HuH-7 (cell line): Measurements from ENCODE around the gene TMEM60.
"Not testable (repeated sequence)": the region's sequence is repeated elsewhere in the genome, so short reads cannot be mapped to it uniquely, and the experiment has no call there.

Experiments
- DNase-seq: peaks from one replicate; pipeline ENCODE4 v3.0.0; 2011; ENCODE audit warnings: low spot score

Gene TMEM60, protein sequence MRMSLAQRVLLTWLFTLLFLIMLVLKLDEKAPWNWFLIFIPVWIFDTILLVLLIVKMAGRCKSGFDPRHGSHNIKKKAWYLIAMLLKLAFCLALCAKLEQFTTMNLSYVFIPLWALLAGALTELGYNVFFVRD

DNA sequence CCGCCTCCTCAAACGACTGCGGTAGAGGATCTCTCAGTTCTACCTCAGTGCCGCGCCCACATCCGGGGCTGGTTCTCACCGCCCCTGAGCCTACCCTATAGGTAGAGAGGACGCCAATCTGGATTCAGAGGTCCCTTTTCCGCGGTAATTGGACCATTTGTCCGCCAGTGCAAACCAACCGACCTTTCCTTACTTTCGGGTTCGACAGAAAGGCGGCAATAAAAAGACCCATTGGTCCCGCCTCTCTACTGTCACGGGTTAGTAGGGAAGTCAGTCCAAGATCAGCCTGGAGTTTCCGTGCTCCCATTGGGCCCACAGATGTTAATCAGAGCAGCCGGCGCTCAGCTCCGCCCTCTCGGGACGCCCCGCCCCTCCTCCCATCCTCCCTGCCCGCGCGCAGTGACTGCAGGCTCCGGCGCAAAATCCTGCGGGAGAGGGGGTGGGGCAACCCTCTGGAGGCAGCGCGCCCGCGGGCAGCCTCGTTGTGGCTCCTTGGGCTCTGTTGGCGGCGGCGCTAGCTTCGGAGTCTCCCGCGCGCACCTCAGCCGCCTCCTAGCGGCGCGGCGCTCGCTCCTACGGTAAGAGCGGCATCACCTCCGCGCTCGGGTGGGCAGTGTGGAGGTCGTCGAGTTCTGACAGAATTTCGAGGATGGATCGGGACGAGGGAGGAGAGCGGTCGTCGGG lies at the start of gene TMEM60, which contains the start of gene PHTF2:
TMEM60 (minus strand) TSS at position 41 of the 684 bp plus-strand sequence. CDS start 4,061 bp downstream, outside the sequence.
PHTF2 (plus strand) TSS at position 380 of the 684 bp plus-strand sequence.
- DNase-seq: peak; percentile 71

DNA sequence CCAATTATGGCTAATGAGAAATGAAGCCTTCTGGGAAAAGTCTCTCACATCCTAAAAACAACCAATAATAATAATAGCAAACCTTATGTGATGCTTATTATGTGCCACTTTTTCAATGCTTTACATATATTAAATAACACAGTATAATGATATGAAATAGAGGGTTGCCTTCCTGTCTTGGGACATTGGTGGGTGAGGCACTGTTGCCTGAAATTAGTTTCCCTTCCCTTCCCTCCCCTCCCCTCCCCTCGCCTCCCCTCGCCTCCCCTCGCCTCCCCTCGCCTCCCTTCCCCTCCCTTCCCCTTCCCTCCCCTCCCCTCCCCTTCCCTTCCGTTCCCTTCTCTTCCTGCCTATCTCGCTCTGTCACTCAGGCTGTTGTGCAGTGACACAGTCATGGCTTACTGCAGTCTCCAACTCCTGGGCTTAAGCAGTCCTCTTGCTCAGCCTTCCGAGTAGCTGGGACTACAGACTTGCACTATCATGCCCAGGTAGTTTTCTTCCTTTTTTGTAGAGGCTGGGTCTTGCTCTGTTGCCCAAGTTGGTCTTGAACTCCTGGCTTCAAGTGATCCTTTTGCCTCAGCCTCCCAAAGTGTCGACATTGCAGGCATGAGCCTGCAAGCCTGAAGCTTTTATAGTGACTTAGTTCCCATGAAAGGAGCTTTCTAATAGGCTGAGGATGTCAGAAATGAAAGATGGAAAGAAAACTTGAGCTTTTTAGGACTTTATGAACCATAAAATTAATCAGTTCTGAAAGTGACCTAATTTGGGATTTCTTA lies 48.3 kb upstream of the TMEM60 start:
- no peak for DNase-seq

DNA sequence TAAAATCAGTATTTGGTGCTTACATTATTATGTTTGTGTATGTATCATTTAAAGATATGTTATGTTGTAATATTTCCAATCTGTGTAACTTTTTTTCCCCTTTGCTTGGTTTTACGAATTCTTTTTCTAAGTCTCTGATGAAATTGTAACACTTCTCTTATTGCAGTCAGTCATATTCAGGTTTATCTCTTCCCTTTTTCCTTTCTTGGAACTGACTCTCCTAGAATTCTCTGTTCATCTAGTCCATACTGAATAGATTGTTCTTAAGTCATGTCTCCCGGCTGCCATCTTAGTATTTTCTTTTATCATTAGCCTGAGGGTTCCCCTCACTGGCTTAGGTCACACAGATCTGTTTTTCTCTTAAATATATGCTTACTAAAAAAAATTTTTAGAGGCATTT lies 45.0 kb upstream of the TMEM60 start:
- DNase-seq: no peak

DNA sequence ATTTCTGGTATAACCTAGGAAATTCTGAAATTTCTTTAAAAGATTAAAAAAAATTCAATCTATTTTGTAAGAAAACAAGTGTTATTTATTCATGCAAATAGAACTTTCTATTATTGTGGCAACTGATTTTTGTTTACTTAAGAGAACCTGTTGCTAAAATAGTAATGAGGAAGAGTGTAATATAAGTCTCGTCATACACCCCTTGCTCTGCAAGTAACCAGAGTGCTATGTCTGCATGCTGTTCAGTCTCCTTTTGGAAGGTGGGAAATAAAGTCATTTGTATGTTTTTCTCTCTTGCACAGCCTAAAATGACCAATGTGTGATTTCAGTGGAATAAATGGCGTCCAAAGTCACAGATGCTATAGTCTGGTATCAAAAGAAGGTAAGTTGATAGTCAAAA lies 41.7 kb upstream of the TMEM60 start:
- no peak for DNase-seq

DNA sequence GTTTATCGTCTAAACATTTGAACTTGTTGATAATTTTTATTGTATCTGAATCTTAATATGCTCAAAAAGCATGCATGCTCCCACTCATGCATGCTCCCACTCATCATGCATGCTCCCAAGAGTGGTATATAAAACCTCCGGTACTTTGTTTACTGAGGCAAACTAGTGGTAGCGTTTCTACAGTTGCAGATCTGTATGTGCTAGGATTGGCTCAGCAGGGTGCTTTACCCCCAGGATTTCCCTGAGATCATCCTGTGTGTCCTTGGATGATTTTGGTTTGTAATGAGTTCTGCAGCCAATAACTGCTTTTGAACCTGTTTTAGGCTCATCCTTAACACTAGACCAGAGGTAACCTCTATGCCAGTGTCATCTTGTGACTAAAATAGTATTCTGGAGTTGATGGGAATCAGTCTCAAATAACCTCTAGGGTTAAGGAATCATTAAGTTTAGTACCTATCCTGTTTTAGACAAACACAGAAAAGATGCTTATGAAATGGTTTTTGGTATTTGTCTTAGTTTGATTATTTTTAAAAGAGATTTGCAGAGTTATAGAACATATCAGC lies 40.8 kb upstream of the TMEM60 start:
- DNase-seq: no peak

DNA sequence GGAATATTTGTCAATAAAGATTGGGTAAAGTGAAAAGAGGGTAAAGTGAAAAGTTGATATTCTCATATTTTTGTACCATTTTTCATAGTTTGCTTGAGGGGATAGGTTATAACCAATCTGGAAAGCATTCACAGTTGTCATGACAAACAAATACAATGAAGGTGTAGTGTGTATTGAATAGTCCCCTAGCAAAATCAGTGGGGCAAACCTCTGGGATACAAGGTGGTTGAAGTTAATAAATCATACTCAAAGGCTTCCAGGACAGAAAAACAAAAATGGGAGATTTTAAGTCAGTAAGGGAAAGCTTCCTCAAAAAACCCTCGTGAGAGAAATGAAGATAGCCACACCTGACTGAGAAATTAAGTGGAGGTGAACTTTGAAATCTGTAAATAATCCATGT lies 39.7 kb upstream of the TMEM60 start:
- DNase-seq: no peak

DNA sequence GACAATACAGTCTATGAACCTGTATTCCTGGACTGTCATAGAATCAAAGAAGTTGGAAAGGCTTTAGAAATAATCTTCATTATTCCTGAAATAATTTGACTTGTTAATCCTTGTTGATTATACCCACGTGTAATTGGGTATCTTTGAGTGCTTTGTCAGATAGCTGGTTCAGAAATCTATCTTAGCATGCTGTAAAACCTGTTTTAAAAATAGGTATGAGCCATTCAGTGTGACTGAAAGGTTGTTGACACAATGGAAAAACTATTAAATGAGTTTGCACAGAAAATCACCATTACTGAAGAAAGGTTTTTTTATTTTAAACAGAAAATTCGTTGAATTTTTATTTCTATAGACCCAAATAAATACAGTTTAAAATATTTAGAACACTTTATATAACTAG lies 39.0 kb upstream of the TMEM60 start:
- no peak for DNase-seq

DNA sequence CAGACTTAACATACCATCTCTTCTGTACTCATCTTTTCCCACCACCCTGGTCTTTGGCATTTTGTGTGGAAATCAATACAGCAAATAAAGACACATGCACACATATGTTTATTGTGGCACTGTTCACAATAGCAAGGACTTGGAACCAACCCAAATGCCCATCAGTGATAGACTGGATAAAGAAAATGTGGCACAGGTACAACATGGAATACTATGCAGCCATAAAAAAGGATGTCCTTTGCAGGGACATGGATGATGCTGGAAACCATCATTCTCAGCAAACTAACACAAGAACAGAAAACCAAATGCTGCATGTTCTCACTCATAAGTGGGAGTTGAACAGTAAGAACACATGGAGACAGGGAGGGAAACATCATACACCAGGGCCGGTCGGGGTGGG lies 38.2 kb upstream of the TMEM60 start:
- DNase-seq: not testable (repeated sequence)

DNA sequence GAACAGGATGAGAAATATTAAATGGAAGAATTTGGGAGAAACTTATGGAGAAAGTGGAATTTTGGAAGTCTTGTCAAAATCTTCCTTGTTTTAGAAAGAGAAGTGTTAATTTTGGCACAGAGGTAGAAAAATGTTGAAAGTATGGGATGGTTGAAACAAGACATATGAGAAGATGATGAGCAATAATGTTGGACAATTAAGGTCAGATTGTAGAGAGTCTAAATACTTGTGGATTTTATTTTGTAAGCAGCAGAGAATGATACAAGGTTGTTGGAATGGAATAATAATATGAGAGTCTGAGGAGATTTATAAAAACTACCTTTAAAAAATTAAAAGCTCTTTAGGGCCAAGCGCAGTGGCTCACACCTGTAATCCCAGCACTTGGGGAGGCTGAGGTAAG lies 34.9 kb upstream of the TMEM60 start:
- DNase-seq: no peak

DNA sequence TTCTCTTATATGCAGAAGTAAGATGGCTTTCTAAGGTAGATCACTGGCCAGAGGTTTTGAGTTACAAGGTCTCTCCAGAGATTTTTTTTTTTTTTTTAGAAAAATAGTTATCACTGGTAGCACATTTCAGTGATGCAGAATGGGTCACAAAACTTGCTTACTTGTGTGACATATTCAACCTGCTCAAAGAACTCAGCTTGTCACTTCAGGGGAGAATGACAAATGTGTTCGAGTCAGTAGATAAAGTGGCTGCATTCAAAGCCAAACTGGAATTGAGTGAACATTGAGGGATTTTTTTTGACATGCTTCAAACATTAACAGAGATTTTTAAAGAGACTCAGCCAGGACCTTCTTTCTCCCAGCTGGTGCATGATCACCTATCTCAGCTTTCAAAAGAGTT lies 33.7 kb upstream of the TMEM60 start:
- no peak for DNase-seq

DNA sequence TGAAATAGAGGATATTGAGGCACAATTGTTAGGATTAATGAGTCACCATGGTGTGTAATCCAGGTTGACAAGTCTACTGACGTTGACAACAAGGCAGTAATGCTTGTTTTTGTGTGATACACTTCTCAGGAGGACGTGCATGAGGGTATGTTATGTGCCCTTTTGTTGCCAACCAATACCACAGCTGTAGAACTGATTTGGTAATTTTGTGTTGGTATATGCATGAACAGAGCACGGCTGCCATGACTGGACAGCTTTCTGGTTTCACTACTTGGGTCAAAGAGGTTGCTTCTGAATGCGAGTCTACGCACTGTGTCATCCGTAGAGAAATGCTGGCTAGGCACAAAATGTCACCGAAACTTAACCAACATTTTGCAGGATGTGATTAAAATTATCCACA lies 33.2 kb upstream of the TMEM60 start:
- DNase-seq: no peak

DNA sequence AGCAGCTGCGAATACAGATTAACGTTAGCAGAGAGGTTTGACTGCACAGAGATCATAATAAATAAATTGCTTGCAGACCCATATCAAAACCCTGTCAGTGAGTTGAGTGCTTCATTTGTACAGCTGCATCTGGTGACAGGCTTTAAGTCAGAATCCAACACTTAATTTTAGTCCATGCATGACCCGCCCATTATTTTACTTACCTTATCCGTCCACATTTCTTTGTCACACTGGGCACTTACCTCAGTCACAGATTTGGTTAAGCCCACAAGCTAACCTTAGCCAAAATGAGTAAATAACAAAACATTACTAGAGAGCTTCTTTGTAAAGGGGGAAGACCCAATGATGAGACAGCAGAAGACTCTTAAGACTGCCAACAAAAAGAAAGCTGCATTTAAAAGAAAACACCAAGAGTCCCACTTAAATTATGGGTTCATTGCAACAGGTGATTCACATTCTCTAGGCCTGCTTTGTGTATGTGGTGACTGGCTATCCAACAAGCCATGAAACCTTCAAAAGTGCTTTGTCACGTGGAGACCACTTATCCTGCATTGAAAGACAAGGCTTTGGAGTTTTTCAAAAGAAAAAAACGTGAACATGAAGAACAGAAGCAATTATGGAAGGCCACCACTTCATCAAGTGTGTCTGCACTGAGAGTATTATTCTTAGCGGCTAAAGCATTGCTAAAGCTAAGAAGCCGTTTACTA lies 32.6 kb upstream of the TMEM60 start:
- DNase-seq: no peak

DNA sequence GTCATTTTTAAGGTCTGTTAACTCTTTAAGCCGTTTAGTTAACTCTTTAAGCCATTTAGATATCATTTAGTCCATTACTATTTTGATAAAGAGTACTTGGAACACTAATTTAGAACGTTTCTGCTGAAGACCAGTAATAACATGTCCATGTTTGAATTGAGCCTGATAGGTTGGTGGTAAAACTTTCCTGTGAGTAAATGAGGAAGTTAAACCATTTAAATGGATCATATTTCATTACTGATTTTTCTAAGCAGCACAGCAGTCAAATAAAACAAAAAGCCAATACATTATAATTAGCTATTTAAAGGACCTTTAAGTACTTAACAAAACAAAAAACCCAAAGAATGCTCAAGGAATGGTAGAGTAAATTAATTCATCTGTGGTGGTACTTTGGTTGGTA lies 29.8 kb upstream of the TMEM60 start:
- no peak for DNase-seq

DNA sequence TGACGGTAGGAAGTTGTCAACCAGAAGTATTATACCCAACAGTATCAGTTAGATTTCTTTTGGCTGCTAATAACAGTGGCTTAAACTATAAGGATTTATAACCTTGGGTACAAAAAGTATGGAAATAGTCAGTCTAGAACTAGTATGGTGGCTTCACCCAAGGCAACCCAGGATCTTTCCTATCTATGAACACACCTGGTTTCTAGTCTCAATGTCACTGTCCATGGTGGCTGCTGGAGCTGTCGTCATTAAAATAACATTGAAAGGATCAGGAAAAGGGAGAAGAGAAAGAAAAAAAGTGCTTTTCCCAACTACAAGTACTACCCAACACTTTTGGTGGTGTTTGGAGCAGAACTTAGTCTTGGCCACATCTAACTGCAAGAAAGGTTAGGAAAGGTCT lies 28.1 kb upstream of the TMEM60 start:
- no peak for DNase-seq

DNA sequence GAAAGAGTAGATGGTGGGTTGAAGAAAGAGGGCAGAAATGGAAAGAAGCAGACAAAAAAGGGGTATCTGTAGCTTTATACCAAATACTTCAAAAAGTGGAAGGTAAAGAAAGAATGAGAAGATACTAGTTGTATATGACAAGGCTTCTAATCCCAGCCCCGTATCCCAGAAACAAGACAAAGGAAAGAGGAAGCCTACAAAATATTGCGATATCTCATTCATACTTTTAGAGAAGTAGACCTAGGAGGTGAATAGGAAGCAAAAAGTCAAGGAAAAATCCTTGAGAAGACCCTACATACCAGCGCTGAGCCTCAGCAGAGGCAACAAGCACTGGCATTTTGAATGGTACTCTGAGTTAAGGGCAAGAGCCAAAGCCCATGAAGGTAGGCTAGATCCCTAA lies 26.9 kb upstream of the TMEM60 start:
- DNase-seq: no peak

DNA sequence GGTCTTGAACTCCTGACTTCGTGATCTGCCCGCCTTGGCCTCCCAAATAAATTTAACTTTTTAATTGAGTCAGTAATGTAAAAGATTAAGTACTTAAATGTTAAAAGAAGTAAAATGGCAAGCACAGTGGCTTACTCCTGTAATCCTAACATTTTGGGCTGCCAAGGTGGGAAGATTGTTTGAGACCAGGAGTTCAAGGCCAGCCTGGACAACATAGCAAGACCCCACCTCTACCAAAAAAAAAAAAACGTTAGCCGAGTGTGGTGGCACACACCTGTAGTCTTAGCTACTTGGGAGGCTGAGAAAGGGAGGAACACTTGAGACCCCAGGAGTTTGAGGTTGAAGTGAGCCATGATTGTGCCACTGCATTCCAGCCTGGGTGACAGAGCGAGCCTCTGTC lies 26.4 kb upstream of the TMEM60 start:
- no peak for DNase-seq

DNA sequence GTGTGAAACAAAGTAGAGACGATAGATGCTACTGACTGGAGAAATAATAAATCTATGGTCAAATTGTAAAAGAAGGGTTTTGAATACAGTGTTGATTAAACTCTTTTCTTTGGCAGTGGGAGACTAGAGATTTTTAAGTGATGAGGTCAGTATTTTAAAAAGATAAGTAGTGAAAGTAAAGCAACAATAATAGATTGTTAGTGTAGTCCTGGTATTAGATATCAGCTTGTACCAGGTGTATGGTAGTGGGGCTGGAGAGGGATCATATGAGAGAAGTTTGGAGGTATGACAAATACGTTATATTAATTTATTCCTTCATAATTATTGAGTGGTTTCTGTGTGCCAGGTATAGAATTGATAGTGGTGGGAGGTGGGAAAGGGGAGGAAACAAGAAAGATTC lies 25.6 kb upstream of the TMEM60 start:
- DNase-seq: no peak

DNA sequence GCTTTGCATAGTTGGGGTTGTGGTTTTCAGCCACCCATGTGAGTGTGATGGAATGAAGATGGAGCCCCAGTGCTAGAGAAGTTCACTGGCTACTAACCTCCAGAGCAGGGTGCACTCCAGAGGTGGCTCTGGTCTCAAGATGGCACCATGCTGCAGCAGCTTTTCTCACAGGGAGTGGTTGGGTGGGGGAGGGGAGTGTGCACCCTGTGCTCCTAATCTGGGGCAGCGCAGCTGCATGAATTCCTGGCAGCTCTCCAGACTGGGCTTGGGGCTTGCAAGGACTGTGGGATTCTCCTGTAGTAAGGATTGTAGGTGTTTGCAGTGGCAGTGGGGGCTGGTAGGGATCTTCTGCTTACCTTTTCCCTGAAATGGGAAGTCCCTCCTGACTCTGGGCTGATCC lies 24.0 kb upstream of the TMEM60 start:
- no peak for DNase-seq

DNA sequence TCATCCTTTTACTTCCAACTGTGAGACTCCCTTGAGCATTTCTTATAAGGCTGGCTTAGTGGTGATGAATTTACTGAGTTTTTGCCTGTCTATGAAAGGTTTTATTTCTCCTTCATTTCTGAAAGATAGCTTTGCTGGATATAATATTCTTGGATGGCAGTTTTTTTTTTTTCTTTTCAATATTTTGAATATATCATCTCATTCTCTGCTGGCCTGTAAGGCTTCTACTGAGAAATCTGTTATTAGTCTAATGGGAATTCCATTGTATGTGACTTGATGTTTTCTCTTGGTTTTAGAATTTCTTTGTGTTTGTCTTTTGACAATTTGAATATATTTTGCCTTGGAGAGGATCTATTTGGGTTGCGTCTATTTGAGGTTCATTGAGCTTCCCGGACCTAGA lies 22.7 kb upstream of the TMEM60 start:
- no peak for DNase-seq

DNA sequence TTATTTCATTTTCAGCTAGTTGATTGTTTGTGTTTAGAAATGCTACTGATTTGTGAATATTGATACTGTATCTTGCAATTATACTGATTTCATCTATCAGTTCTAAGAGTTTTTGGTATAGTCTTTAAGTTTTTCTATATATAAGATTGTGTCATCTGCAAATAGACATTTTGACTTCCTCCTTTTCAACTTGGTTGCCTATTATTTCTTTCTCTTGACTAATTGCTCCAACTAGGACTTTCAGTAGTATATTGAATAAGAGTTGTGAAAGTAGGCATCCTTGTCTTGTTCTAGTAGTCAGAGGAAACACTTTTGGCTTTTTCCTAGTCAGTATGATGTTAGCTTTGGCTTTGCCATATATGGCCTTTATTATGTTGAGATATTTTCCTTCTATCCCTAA lies 20.8 kb upstream of the TMEM60 start:
- no peak for DNase-seq

DNA sequence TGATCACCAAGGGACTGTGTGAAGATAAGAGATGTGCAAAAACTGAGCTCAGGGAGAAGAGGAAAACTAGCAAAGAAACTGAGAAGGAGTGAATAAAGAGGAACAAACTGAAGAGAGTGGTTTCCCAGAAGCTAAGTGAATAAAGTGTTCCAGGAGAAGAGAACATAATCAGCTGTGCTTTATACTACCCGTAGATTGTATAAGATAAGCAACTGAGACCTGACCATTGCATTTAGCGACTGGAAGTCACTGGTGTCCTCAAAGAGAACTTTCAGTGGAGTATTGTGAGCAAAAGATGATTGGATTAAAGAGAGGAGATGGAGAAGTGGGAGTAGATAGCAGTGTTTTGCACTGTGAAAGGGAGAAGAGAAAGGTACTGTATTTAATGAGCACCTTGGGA lies 14.9 kb upstream of the TMEM60 start:
- no peak for DNase-seq

DNA sequence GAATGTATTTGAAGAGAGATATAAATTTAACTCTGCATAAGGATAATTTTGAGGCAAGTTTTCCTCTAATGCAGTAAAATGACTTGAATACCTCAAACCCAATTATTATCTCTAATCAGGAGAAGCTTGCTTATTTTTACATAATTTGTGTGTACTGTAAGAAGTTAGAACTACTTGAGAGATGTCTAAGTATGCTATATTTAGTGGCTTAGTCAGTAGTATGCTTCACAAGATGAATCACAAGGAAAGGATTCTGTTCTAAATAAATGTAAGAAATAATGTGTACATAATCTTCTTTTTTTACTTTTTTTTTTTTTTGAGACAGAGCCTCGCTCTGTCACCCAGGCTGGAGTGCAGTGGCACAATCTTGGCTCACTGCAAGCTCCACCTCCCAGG lies 14.1 kb upstream of the TMEM60 start:
- DNase-seq: no peak
